Measurements from ENCODE around the gene PRRC2A. TPM values are rescaled to one million over a fixed set of nuclear protein-coding genes. Genes with fewer than 3 reads are reported as not detected.

PRRC2A gene
- 13.9 and 90.6 TPM in 2 replicates for total RNA-seq

DNA sequence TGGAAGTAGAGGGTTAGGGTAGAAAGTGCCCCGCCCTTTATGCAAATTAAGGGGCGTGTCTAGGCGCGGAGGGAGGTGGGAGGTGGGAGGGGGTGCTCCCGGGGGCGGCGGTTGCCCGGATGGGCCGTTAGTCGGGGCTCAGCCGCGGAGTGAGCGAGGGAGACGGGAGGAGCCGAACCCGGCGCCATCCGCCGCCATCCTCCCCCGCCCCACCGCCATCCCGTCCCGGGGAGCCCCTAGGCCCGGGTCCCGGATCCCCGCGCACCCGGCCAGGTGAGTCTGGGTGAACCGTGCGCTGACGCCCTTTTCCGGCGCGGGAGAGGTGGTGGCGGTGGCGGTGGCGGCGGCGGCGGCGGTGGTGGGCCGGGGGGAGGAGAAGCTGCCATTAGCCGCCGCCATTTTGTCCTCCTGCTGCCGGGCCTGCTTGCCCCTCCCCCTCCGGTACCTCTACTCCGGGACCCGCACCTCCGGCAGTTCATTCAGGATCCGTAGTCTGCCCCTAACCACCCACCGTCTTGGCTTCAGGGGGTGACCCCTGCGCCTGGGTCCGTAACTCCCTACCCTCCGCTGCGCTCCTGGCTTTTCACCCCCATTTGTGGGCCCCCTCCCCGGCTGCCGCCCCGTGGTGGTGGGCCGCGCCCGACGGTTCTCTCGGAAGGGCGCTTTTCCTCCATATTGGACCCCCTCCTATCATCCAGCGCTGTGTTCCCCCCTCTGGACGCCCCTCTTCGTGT, at the start of gene PRRC2A:
Gene PRRC2A (plus strand): TSS at position 130 of the 734 bp plus-strand sequence. CDS start 2,075 bp downstream, outside the sequence.
- no peak for DNase-seq (ENCODE audit: low read depth)

DNA sequence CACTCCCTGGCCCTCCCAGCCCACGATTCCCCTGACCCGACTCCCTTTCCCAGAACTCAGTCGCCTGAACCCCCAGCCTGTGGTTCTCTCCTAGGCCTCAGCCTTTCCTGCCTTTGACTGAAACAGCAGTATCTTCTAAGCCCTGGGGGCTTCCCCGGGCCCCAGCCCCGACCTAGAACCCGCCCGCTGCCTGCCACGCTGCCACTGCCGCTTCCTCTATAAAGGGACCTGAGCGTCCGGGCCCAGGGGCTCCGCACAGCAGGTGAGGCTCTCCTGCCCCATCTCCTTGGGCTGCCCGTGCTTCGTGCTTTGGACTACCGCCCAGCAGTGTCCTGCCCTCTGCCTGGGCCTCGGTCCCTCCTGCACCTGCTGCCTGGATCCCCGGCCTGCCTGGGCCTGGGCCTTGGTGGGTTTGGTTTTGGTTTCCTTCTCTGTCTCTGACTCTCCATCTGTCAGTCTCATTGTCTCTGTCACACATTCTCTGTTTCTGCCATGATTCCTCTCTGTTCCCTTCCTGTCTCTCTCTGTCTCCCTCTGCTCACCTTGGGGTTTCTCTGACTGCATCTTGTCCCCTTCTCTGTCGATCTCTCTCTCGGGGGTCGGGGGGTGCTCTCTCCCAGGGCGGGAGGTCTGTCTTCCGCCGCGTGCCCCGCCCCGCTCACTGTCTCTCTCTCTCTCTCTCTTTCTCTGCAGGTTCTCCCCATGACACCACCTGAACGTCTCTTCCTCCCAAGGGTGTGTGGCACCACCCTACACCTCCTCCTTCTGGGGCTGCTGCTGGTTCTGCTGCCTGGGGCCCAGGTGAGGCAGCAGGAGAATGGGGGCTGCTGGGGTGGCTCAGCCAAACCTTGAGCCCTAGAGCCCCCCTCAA, 48.2 kb upstream of the PRRC2A start, which contains the start of gene LTA:
Gene LTA (plus strand): TSS at position 249 of the 871 bp plus-strand sequence. CDS start 454 bp downstream, at position 703.
- no peak for DNase-seq (ENCODE audit: low read depth)

DNA sequence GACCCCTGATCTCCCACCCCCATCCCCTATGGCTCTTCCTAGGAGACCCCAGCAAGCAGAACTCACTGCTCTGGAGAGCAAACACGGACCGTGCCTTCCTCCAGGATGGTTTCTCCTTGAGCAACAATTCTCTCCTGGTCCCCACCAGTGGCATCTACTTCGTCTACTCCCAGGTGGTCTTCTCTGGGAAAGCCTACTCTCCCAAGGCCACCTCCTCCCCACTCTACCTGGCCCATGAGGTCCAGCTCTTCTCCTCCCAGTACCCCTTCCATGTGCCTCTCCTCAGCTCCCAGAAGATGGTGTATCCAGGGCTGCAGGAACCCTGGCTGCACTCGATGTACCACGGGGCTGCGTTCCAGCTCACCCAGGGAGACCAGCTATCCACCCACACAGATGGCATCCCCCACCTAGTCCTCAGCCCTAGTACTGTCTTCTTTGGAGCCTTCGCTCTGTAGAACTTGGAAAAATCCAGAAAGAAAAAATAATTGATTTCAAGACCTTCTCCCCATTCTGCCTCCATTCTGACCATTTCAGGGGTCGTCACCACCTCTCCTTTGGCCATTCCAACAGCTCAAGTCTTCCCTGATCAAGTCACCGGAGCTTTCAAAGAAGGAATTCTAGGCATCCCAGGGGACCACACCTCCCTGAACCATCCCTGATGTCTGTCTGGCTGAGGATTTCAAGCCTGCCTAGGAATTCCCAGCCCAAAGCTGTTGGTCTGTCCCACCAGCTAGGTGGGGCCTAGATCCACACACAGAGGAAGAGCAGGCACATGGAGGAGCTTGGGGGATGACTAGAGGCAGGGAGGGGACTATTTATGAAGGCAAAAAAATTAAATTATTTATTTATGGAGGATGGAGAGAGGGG, 47.0 kb upstream of the PRRC2A start:
- DNase-seq (ENCODE audit: low read depth), result no peak

DNA sequence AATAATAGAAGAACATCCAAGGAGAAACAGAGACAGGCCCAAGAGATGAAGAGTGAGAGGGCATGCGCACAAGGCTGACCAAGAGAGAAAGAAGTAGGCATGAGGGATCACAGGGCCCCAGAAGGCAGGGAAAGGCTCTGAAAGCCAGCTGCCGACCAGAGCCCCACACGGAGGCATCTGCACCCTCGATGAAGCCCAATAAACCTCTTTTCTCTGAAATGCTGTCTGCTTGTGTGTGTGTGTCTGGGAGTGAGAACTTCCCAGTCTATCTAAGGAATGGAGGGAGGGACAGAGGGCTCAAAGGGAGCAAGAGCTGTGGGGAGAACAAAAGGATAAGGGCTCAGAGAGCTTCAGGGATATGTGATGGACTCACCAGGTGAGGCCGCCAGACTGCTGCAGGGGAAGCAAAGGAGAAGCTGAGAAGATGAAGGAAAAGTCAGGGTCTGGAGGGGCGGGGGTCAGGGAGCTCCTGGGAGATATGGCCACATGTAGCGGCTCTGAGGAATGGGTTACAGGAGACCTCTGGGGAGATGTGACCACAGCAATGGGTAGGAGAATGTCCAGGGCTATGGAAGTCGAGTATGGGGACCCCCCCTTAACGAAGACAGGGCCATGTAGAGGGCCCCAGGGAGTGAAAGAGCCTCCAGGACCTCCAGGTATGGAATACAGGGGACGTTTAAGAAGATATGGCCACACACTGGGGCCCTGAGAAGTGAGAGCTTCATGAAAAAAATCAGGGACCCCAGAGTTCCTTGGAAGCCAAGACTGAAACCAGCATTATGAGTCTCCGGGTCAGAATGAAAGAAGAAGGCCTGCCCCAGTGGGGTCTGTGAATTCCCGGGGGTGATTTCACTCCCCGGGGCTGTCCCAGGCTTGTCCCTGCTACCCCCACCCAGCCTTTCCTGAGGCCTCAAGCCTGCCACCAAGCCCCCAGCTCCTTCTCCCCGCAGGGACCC, 46.1 kb upstream of the PRRC2A start:
- no peak for DNase-seq (ENCODE audit: low read depth)

DNA sequence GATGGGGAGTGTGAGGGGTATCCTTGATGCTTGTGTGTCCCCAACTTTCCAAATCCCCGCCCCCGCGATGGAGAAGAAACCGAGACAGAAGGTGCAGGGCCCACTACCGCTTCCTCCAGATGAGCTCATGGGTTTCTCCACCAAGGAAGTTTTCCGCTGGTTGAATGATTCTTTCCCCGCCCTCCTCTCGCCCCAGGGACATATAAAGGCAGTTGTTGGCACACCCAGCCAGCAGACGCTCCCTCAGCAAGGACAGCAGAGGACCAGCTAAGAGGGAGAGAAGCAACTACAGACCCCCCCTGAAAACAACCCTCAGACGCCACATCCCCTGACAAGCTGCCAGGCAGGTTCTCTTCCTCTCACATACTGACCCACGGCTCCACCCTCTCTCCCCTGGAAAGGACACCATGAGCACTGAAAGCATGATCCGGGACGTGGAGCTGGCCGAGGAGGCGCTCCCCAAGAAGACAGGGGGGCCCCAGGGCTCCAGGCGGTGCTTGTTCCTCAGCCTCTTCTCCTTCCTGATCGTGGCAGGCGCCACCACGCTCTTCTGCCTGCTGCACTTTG, 45.1 kb upstream of the PRRC2A start, which contains the start of gene TNF:
Gene TNF (plus strand): TSS at position 231 of the 567 bp plus-strand sequence. CDS start 177 bp downstream, at position 408.
- DNase-seq (ENCODE audit: low read depth), result peak; percentile 28

DNA sequence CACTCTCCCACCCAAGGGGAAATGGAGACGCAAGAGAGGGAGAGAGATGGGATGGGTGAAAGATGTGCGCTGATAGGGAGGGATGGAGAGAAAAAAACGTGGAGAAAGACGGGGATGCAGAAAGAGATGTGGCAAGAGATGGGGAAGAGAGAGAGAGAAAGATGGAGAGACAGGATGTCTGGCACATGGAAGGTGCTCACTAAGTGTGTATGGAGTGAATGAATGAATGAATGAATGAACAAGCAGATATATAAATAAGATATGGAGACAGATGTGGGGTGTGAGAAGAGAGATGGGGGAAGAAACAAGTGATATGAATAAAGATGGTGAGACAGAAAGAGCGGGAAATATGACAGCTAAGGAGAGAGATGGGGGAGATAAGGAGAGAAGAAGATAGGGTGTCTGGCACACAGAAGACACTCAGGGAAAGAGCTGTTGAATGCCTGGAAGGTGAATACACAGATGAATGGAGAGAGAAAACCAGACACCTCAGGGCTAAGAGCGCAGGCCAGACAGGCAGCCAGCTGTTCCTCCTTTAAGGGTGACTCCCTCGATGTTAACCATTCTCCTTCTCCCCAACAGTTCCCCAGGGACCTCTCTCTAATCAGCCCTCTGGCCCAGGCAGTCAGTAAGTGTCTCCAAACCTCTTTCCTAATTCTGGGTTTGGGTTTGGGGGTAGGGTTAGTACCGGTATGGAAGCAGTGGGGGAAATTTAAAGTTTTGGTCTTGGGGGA, 44.4 kb upstream of the PRRC2A start:
- DNase-seq (ENCODE audit: low read depth), result no peak

DNA sequence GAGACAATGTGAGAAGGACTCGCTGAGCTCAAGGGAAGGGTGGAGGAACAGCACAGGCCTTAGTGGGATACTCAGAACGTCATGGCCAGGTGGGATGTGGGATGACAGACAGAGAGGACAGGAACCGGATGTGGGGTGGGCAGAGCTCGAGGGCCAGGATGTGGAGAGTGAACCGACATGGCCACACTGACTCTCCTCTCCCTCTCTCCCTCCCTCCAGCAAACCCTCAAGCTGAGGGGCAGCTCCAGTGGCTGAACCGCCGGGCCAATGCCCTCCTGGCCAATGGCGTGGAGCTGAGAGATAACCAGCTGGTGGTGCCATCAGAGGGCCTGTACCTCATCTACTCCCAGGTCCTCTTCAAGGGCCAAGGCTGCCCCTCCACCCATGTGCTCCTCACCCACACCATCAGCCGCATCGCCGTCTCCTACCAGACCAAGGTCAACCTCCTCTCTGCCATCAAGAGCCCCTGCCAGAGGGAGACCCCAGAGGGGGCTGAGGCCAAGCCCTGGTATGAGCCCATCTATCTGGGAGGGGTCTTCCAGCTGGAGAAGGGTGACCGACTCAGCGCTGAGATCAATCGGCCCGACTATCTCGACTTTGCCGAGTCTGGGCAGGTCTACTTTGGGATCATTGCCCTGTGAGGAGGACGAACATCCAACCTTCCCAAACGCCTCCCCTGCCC, 43.5 kb upstream of the PRRC2A start:
- DNase-seq (ENCODE audit: low read depth), result no peak

DNA sequence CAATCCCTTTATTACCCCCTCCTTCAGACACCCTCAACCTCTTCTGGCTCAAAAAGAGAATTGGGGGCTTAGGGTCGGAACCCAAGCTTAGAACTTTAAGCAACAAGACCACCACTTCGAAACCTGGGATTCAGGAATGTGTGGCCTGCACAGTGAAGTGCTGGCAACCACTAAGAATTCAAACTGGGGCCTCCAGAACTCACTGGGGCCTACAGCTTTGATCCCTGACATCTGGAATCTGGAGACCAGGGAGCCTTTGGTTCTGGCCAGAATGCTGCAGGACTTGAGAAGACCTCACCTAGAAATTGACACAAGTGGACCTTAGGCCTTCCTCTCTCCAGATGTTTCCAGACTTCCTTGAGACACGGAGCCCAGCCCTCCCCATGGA, 42.9 kb upstream of the PRRC2A start:
- no peak for DNase-seq (ENCODE audit: low read depth)

DNA sequence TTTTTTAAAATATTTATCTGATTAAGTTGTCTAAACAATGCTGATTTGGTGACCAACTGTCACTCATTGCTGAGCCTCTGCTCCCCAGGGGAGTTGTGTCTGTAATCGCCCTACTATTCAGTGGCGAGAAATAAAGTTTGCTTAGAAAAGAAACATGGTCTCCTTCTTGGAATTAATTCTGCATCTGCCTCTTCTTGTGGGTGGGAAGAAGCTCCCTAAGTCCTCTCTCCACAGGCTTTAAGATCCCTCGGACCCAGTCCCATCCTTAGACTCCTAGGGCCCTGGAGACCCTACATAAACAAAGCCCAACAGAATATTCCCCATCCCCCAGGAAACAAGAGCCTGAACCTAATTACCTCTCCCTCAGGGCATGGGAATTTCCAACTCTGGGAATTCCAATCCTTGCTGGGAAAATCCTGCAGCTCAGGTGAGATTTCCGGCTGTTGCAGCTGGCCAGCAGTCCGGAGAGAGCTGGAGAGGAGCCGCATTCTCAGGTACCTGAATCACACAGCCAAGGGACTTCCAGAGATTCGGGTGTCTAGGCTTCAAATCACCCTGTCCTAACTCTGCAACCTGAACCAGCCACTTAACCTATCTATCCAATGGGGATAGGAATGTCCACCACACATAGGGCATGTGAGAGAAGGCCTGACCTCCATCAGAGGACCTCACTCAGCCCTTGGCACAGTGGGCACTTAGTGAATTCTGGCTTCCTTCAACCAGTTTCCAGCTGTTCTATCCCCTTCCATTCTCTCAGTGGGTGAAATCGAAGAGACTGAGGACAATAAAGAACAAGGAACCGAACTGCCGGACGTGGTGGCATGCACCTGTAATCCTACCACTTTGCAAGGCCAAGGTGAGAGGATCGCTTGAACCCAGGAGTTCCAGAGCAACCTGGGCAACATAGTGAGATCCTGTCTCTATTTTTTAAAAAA, 42.1 kb upstream of the PRRC2A start:
- DNase-seq (ENCODE audit: low read depth), result peak; percentile 91

DNA sequence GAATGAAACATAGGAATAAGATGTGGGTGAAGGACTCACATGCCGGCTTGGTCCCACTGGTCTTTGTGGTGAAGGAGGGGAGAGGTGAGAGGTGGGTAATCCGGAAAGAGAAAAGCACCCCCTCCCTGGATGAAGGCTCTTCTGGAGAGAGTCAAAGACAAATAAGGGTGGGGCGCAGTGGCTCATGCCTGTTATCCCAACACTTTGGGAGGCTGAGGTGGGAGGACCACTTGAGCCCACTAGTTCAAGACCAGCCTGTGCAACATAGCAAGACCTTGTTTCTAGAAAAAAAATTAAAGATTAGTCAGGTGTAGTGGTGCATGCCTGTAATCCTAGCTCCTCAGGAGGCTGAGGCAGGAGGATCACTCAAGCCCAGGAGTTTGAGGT, 41.4 kb upstream of the PRRC2A start:
- no peak for DNase-seq (ENCODE audit: low read depth)

DNA sequence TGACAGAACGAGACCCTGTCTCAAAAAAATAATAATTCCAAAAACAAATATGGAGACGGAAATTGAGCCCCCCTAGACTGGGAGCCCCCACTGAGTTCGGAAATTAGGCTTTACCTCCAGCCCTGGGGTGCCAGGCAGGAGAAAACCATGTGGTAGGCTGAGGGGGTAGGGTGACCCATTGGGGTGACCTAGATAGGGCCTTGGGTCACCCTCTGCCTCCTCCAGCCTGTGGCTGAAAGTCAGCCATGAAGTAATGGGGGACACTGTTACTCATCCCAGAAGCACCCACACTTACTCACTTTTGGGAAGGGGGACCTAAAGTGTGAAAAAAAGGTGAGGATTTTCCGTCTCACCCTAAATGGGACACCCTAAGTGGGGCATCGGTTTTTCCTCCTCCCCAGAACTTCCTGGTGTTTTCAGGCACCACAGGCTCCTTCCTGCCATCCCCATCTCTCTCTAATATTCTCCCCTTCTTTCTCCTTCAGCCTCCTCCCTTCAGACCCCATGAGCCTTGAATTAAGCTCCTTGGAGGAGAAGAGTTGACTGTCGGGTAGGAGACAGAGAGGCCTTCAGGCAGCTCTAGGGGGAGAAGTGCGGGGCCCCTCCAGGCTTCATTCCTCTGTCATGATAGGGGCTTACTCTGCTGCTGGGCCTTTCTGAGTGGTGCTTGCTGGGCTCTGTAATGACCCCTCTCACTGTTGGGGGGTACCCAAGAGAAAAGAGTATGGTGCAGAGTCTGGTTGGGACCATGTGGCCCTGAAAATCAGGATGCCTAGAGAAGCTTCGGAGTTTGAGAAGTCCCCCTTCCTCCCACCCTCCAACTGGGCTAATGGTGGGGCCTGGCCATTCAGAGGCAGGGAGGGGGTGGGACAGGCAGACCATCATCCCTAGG, 40.7 kb upstream of the PRRC2A start:
- no peak for DNase-seq (ENCODE audit: low read depth)

DNA sequence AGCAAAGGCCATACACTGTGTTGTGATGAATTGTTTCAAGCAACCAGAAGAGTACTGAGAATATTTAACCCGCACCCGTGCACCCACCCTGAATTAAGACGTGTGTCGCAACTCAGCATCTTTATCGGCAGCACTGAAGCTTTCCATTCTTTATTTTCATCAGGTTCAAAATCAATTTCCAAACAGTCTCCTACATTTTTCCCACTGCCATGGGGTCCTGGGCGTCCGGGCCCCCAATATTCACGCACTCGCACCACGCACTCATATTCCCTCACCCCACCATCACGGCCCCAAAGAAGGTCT, 40.1 kb upstream of the PRRC2A start:
- no peak for DNase-seq (ENCODE audit: low read depth)

DNA sequence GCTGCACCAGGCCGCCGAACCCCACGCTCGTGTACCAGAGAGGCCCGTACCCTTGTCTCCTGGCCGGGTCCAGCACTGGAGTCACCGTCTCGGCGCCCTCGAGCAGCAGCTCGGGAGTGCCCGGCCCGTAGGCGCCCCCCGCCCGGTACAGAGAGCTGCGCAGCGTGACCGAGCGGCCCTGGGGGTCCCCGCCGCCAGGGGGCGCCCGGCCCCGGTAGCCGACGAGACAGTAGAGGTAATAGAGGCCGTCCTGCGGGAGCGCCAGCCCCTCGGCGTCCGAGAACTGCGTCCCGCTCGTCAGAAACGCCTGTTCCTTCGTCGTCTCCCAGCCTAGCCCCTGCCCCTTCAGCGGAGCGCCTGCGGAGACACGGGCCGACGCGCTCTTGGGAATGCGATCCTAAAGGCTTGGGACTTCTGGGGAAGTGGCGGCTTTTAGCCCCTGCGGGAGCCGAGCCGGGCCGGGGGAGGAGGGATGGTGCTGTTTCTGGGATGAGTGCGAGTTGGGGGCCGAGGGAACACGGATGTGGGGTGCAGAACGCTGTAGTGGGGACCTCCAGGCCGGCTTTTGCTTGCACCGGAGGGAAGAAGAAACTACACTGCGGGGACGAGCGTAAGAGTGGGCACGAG, 39.6 kb upstream of the PRRC2A start:
- DNase-seq (ENCODE audit: low read depth), result peak; percentile 41

DNA sequence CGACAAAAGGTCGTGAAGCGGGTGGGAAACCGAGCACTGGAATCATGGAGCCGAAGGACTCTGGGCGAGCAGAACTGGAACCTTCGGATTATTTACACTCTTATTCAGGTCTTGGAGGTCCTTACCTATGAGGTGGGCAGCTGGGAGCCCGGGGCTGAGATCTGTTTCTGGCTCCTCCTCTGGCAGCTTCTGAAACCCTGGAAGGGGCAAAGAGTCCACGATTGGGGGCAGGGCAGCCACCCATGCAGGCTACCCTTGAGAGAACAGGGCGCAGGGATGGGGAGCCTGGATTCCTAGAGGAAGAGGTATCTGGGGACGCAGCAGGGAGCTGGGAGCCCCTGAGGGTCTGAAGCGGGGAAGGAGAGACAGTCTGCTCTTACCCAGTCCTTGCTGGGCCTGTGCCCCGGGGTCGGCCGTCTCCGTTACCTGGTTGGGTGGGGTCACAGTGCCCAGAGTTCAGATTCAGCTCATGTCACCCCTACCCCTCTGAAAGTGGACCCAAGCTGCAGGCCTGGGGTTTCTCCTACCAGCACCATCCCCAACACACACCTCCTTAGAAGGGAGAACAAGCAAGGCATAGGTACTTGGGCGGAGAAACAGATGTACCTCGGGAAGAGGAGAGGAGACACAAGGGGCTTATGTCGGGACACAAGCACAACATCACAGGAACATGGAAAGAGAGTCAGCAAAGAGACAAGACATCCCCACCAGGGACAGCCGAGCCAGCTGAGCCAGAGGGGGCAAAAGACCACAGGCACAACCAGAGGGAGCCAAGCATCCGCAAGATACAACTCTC, 38.9 kb upstream of the PRRC2A start:
- no peak for DNase-seq (ENCODE audit: low read depth)

DNA sequence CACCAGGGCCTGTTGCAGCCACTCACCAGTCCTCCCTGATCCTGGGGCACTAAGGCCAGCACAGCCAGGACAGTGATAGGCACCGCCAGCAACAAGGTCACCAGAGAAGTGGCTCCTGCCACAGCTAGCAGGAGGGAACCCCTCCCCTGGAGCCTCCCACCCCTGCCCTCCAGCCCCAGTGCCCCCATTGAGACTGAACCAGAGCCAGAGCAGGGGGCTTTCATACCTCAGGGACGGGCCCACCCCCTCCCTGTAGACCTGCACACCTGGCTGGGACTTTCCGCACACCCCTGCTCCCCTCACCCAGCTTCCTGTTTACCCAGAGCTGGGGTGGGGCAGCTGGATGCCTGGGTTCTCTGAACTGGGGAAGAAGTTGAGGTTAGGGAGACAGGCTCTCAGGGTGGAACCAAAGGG, 38.3 kb upstream of the PRRC2A start, which contains the start of gene LTB:
Gene LTB (minus strand): TSS at position 195 of the 414 bp plus-strand sequence. CDS start 7 bp downstream, at position 188.
- no peak for DNase-seq (ENCODE audit: low read depth)

DNA sequence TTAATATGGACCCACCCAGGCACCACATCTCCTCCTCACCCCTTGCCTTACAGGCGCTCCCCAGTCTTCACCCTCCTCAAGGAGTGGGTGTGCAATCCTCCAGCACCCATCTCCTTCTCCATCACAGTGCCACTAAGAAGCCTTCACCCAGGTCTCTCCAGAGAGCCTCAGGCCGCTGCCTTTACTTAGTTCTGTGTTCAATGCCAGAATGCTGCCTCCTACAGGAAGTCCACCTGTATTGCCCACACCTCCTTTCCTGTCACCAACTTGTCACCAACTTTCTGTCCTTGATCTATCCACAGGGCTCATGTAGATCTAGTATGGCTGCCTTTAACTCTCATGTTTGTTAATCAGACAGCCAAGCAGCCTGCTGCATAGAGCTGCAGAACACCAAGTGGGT, 35.0 kb upstream of the PRRC2A start:
- DNase-seq (ENCODE audit: low read depth), result no peak

Data from renal cortical epithelial cell (primary cell).